Measurements from ENCODE around the gene RETREG3. TPM values are rescaled to one million over a fixed set of nuclear protein-coding genes. Genes with fewer than 3 reads are reported as not detected.
A peak's percentile ranks its signal among the peaks of the same experiment; 100 is the strongest.

RETREG3 gene
- total and polyA plus RNA-seq, 2 of the 13 experiments (the other 11 are each of a cell fraction or from before 2014, with no cell fraction given), result 47.0 to 55.8 TPM

DNA sequence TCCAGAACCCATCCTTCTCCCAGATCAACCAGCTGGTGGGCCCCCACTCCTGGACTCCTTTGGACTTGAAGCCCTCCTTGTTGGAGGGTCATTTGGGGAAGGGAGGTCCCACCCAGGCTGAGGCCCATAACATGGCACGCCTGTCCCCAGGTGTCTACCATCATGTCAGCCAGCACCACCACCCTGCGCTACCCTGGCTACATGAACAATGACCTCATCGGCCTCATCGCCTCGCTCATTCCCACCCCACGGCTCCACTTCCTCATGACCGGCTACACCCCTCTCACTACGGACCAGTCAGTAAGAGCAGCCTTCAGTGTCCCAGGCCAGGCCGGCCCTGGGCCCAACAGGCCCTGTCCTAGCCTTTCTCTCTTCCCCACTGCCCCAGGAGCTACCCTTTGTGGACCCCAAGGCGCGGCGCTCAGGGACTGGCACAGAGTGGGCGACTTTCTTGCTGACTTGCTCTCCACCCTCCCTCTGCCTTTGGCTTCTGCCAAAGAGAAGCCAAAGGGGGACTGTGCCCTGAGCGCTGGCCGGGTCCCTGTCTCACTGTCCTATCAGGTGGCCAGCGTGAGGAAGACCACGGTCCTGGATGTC, 4.6 kb upstream of the RETREG3 start (continued):
- no peak for TF ChIP-seq ISX (CRISPR knock-in tag; conservative IDR thresholded peaks at IDR 0.05)
- no peak for TF ChIP-seq ZNF792 (CRISPR knock-in tag; IDR thresholded peaks at IDR 0.05)
- no peak for TF ChIP-seq ZNF768 (CRISPR knock-in tag; IDR thresholded peaks at IDR 0.05)
- TF ChIP-seq ZNF678 (CRISPR knock-in tag; IDR thresholded peaks at IDR 0.05), result no peak
- no peak for TF ChIP-seq ZMYM4 (CRISPR knock-in tag; IDR thresholded peaks at IDR 0.05)
- TF ChIP-seq ZNF614 (CRISPR knock-in tag; IDR thresholded peaks at IDR 0.05; ENCODE audit: borderline replicate concordance), result no peak
- TF ChIP-seq, protein P1, sequence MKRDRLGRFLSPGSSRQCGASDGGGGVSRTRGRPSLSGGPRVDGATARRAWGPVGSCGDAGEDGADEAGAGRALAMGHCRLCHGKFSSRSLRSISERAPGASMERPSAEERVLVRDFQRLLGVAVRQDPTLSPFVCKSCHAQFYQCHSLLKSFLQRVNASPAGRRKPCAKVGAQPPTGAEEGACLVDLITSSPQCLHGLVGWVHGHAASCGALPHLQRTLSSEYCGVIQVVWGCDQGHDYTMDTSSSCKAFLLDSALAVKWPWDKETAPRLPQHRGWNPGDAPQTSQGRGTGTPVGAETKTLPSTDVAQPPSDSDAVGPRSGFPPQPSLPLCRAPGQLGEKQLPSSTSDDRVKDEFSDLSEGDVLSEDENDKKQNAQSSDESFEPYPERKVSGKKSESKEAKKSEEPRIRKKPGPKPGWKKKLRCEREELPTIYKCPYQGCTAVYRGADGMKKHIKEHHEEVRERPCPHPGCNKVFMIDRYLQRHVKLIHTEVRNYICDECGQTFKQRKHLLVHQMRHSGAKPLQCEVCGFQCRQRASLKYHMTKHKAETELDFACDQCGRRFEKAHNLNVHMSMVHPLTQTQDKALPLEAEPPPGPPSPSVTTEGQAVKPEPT (CRISPR knock-in tag; IDR thresholded peaks at IDR 0.05; ENCODE audit: low read depth), result no peak
- peak; percentile 34; the same call in 1 of the 2 replicates for TF ChIP-seq RBFOX2 (IDR thresholded peaks at IDR 0.05; ENCODE audit: low read depth, low read length)
- no peak for TF ChIP-seq HNRNPH1 (optimal IDR thresholded peaks at IDR 0.05; ENCODE audit: low read depth, low read length)
- no peak for TF ChIP-seq ZBTB21 (CRISPR knock-in tag; IDR thresholded peaks at IDR 0.05)
- no peak for TF ChIP-seq MED13 (CRISPR knock-in tag; IDR thresholded peaks at IDR 0.05)
- no peak for TF ChIP-seq ZNF564 (CRISPR knock-in tag; IDR thresholded peaks at IDR 0.05)
- no peak for TF ChIP-seq HOXA3 (CRISPR knock-in tag; IDR thresholded peaks at IDR 0.05)
- TF ChIP-seq NFE2L2 (IDR thresholded peaks at IDR 0.05; ENCODE audit: low read length), result no peak

- no peak for DNase-seq (ENCODE audit: low spot score)
- 96% methylated on average over 4 of the region's 4 CpGs for WGBS (ENCODE audit: low lambda C conversion rate)
- no peak overlapping the region for H3K9ac ChIP-seq (ENCODE audit: insufficient read depth, low read depth, low read length)
- H3K27ac ChIP-seq (ENCODE audit: extremely low read length, insufficient read depth, low read length), result no peak overlapping the region
- ATAC-seq, result no peak
- ChIA-PET CTCF (ENCODE audit: low intra/inter-chr PET ratio, low total read pairs) (no interaction called here), POLR2A (no interaction called here)
- peaks cover 28 to 38% of the 10 kb centered on the region in 2 experiments for H3K36me3 ChIP-seq (replicated peaks in 1 of 2; ENCODE audit: control insufficient read depth in 1 of 2, insufficient read depth in 2 of 2, low read length in 2 of 2)
- no peaks in the 10 kb centered on the region; the same call in 1 of the 2 replicates for H4K20me1 ChIP-seq (ENCODE audit: insufficient read depth, low read length)
- intact Hi-C loops (cut with micrococcal nuclease; ENCODE audit: unreplicated experiment) (no loop called here), in situ Hi-C loops (cut with HindIII; ENCODE audit: extremely low pct_ligation_motif_present, low pct_unique_long_range_greater_than_20kb) (no loop called here)
- H3K79me2 ChIP-seq (ENCODE audit: insufficient read depth, low read length), result peaks cover 27% of the 10 kb centered on the region
- H3K4me3 ChIP-seq (replicated peaks in 1 of 3; ENCODE audit: insufficient read depth in 1 of 3, low read depth in 2 of 3, low read length in 3 of 3), result no peak overlapping the region
- H3K4me2 ChIP-seq (ENCODE audit: low read depth, low read length), result no peak overlapping the region
- no peaks in the 10 kb centered on the region; a peak in 1 of 5 replicates for H3K27me3 ChIP-seq (ENCODE audit: control insufficient read depth in 1 of 2, insufficient read depth in 2 of 2, low read length in 2 of 2)
- TSS peak; percentile 25 for BruUV-seq (replicated peaks)
- peaks cover 32% of the 10 kb centered on the region for H3K4me1 ChIP-seq (ENCODE audit: insufficient read depth, low read length)
- FAIRE-seq, result no peak
- H3K9me3 ChIP-seq (ENCODE audit: low read length), result no peaks in the 10 kb centered on the region
- no peak overlapping the region for H2AFZ ChIP-seq (ENCODE audit: low read length)
- TF ChIP-seq ZNF292 (CRISPR knock-in tag; IDR thresholded peaks at IDR 0.05; ENCODE audit: borderline replicate concordance, low read depth) (no peak), ZNF605 (CRISPR knock-in tag; IDR thresholded peaks at IDR 0.05) (0 out of 2 replicates have a peak, but pooled peaks have one; percentile 22), ZNF572 (CRISPR knock-in tag; IDR thresholded peaks at IDR 0.05) (no peak), ATF1 (CRISPR knock-in tag; IDR thresholded peaks at IDR 0.05) (no peak), ZNF775 (CRISPR knock-in tag; IDR thresholded peaks at IDR 0.05; ENCODE audit: borderline replicate concordance) (no peak), NR2F2 (IDR thresholded peaks at IDR 0.05; ENCODE audit: borderline replicate concordance, low read depth) (no peak), CBX5 (CRISPR knock-in tag; IDR thresholded peaks at IDR 0.05; ENCODE audit: borderline replicate concordance) (0 out of 2 replicates have a peak, but pooled peaks have one; percentile 9), POLR2G (IDR thresholded peaks at IDR 0.05; ENCODE audit: low read depth, low read length) (peak; percentile 35), YEATS4 (CRISPR knock-in tag; IDR thresholded peaks at IDR 0.05; ENCODE audit: borderline replicate concordance) (no peak)
Observed at GRCh38 chr17:42612013-42612412, 2.8 kb upstream of the RETREG3 start.

All from HepG2 (cell line).